BLaER1 treated with 17β-estradiol and CSF1 and Interleukin-3, amounts not matched to agents 10 nM and 100 nM (cell line): ENCODE measurements around the gene FBN3.

Experiments
- H3K27ac ChIP-seq, 11 experiments: shearing (Covaris generic); formaldehyde crosslinking; 2 replicates each; pipeline ENCODE4 v1.8.1; 2022
- H3K27me3 ChIP-seq, 11 experiments: shearing (Covaris generic); formaldehyde crosslinking; 2 replicates each; pipeline ENCODE4 v1.8.1; 2022
- H3K36me3 ChIP-seq, 11 experiments: shearing (Covaris generic); formaldehyde crosslinking; 2 replicates each; pipeline ENCODE4 v1.8.1; 2022
- H3K4me1 ChIP-seq, 10 experiments: shearing (Covaris generic); formaldehyde crosslinking; 2 replicates each; pipeline ENCODE4 v1.8.1; 2022
- H3K4me2 ChIP-seq, 11 experiments: shearing (Covaris generic); formaldehyde crosslinking; 2 replicates each; pipeline ENCODE4 v1.8.1; 2022
- H3K4me3 ChIP-seq, 10 experiments: shearing (Covaris generic); formaldehyde crosslinking; 2 replicates each; pipeline ENCODE4 v1.8.1; 2022
- H3K9ac ChIP-seq, 11 experiments: shearing (Covaris generic); formaldehyde crosslinking; 2 replicates each; pipeline ENCODE4 v1.8.1; 2022
- H3K9me3 ChIP-seq, 11 experiments: shearing (Covaris generic); formaldehyde crosslinking; replicated peaks in 1 of 11; 2 replicates each; pipeline ENCODE4 v1.8.1; 2022
- H4K20me1 ChIP-seq, 11 experiments: shearing (Covaris generic); formaldehyde crosslinking; 2 replicates each; pipeline ENCODE4 v1.8.1; 2022
- Cebpa-rat ChIP-seq, 11 experiments: shearing (Covaris generic); IDR thresholded peaks; 2 replicates each; pipeline ENCODE4 v1.8.1; 2022

Gene FBN3

DNA sequence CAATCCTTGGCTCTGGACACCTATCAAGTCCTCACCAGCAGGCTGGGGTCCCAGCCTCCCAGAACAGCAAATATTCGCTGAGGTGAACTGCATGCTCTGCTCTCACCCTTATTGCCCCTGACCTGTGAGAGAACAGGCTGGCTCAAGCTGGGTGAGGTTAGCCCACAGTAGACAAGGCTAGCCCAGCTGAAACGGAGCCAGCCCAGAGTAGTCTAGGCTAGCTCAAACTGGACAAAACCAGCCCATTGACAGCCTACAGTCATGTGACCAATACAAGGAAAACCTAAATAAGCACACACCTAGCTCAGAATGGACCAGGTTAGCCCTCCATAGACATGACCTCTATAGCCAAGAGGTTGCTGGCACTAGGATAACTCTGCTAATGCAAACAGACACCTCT is 58.4 kb downstream of the FBN3 start:
- Histone ChIP-seq H3K27ac (no peak overlapping the region), H3K4me3 (no peak overlapping the region), H3K9ac (no peak overlapping the region), H3K36me3 (no peaks in the 10 kb centered on the region), H3K4me1 (no peaks in the 10 kb centered on the region), H4K20me1 (no peaks in the 10 kb centered on the region), H3K9me3 (peaks cover 24 to 56% (median 33%) of the 10 kb centered on the region in 11 experiments), H3K4me2 (no peak overlapping the region), H3K27me3 (no peaks in the 10 kb centered on the region; a peak in 1 of 22 replicates)
- no peak for TF ChIP-seq Cebpa-rat (IDR thresholded peaks at IDR 0.05)

DNA sequence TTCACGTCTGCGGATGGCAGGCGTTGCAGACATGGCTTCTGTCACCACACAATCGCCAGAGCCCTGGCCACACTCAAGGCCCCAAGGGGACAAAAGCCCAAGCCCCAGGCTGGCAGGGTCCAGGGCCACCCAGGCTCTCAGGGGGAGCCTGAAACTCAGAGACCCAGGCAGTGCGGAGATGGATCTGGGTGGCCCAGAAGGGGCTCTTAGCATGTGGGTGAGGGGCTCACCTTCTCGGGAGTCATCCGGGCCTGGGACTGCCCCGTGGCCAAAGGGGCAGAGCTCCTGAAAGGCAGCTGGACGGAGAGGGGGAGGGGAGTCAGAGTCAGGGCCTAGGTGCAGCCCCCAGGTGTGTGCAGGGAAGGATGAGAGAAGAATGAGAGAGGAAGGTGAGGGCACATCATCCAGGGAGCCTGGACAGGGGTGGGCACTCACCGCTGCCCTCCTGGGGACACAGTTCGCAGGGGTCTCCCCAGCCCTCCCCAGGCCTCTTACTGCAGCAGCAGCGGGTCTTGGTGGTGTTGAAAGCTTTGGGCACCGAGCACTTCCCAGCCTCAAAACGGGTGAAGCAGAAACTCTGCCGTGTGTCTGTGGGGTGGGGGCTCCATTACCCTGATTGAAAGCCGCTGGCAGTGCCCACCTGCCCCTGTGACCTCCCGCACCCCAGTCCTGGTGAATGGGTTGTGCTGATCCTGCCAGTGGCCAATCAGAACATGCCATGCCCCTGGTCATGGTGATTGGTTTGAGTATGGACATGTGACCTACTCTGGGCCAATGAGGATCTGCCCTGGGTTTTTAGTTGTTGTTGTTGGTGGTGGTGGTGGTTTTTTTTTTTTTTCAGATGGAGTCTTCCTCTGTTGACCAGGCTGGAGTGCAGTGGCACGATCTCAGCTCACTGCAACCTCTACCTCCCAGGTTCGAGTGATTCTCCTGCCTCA is 59.5 kb downstream of the FBN3 start:
- Histone ChIP-seq H3K4me2 (no peak overlapping the region), H3K36me3 (no peaks in the 10 kb centered on the region), H3K4me3 (no peak overlapping the region), H3K27ac (no peak overlapping the region), H3K9me3 (peaks cover 14 to 46% (median 23%) of the 10 kb centered on the region in 11 experiments), H4K20me1 (no peaks in the 10 kb centered on the region), H3K9ac (no peak overlapping the region), H3K4me1 (no peaks in the 10 kb centered on the region), H3K27me3 (no peaks in the 10 kb centered on the region)
- no peak for TF ChIP-seq Cebpa-rat (IDR thresholded peaks at IDR 0.05)

- Histone ChIP-seq H3K4me3 (no peak overlapping the region), H3K27ac (no peak overlapping the region), H3K9me3 (peaks cover 4 to 37% (median 13%) of the 10 kb centered on the region in 11 experiments; a peak in 19 of 22 replicates), H4K20me1 (no peaks in the 10 kb centered on the region), H3K4me1 (no peaks in the 10 kb centered on the region), H3K27me3 (no peaks in the 10 kb centered on the region), H3K36me3 (no peaks in the 10 kb centered on the region), H3K4me2 (no peak overlapping the region), H3K9ac (no peak overlapping the region)
- no peak for TF ChIP-seq Cebpa-rat (IDR thresholded peaks at IDR 0.05)
Observed at GRCh38 chr19:8088752-8089663, 60.4 kb downstream of the FBN3 start.

DNA sequence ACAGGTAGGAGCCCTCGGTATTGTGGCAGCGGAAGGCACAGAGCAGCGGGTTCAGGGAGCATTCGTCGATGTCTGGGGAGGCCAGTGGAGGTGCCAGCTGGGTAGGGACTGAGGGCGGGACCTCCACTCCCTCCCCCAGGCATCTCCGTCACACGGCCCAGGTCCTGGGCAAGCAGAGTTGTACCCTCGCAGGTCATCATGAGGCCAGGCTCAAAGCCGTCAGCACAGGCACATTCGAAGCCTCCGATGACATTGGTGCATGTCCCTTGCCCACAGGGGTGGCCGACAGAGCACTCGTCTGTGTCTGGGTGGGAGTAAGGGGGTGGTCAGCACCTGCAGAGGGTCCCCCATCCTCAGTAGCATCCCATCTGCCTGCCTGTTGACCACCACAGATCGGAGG is 61.5 kb downstream of the FBN3 start:
- no peak for TF ChIP-seq Cebpa-rat (IDR thresholded peaks at IDR 0.05)
- H3K4me1 ChIP-seq, result no peaks in the 10 kb centered on the region
- H3K4me2 ChIP-seq, result no peak overlapping the region
- H4K20me1 ChIP-seq, result 0 out of 22 replicates have a peak, but pooled peaks cover 0 to 6% (median 0%) of the 10 kb centered on the region in 11 experiments
- no peak overlapping the region for H3K9ac ChIP-seq
- no peak overlapping the region for H3K4me3 ChIP-seq
- no peaks in the 10 kb centered on the region for H3K27me3 ChIP-seq
- no peak overlapping the region for H3K27ac ChIP-seq
- no peaks in the 10 kb centered on the region for H3K36me3 ChIP-seq
- H3K9me3 ChIP-seq, result peaks cover 0 to 30% (median 7%) of the 10 kb centered on the region in 11 experiments; a peak in 11 of 22 replicates

GRCh38 chr19:8086849-8087248 is 62.5 kb downstream of the FBN3 start:
- peaks cover 0 to 30% (median 7%) of the 10 kb centered on the region in 11 experiments; a peak in 11 of 22 replicates for H3K9me3 ChIP-seq
- H3K4me1 ChIP-seq, result peaks cover 0 to 3% (median 0%) of the 10 kb centered on the region in 10 experiments; a peak in 1 of 20 replicates
- H3K27me3 ChIP-seq, result no peaks in the 10 kb centered on the region
- TF ChIP-seq Cebpa-rat (IDR thresholded peaks at IDR 0.05), result no peak
- no peaks in the 10 kb centered on the region for H3K36me3 ChIP-seq
- H3K27ac ChIP-seq, result no peak overlapping the region
- H3K9ac ChIP-seq, result no peak overlapping the region
- H3K4me2 ChIP-seq, result no peak overlapping the region
- no peak overlapping the region for H3K4me3 ChIP-seq
- H4K20me1 ChIP-seq, result 0 out of 22 replicates have a peak, but pooled peaks cover 0 to 6% (median 0%) of the 10 kb centered on the region in 11 experiments

DNA sequence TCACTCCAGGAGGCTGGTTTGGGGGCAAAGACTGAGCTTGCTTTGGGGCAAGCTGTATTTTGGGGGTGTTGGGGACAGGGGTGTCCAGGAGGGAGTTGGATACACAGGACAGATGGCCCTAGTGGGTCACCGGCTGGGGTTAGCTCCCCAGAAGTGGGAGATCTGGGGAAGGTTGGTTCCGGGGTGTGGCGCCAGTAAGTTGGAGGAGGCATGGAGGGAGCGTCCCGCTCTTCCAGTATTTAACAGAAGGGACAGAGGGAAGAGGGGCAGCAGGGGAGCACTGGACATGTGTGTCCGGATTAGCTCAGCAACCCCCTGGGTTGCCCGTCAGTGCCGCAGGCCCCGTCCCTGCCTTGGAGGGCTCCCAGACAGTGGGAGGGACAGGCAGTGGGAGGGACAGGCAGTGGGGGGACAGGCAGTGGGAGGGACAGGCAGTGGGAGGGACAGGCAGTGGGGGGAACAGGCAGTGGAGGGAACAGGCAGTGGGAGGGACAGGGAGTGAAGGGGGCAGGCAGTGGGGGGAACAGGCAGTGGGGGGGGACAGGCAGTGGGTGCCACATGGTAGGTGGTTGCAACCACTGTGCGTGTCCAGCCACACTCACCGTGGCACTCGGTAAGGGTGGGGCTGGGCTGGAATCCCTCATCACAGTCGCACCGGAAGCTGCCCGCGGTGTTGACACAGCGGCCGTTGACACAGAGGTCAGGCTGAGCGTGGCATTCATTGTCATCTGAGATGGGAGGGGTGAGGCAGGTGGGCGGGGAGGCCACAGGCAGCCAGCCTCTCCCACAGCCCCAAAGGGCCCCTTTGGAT is 63.6 kb downstream of the FBN3 start:
- H3K9me3 ChIP-seq, result peaks cover 0 to 28% (median 7%) of the 10 kb centered on the region in 11 experiments; a peak in 11 of 22 replicates
- H3K36me3 ChIP-seq, result no peaks in the 10 kb centered on the region
- no peaks in the 10 kb centered on the region for H3K27me3 ChIP-seq
- no peak overlapping the region for H3K4me2 ChIP-seq
- TF ChIP-seq Cebpa-rat (IDR thresholded peaks at IDR 0.05), result no peak
- peaks cover 0 to 5% (median 0%) of the 10 kb centered on the region in 10 experiments; a peak in 6 of 20 replicates for H3K4me1 ChIP-seq
- no peak overlapping the region for H3K9ac ChIP-seq
- no peak overlapping the region for H3K27ac ChIP-seq
- H3K4me3 ChIP-seq, result no peak overlapping the region
- H4K20me1 ChIP-seq, result 0 out of 22 replicates have a peak, but pooled peaks cover 0 to 6% (median 0%) of the 10 kb centered on the region in 11 experiments

GRCh38 chr19:8084152-8084551 is 65.2 kb downstream of the FBN3 start:
- Histone ChIP-seq H3K9me3 (peaks cover 0 to 13% (median 0%) of the 10 kb centered on the region in 11 experiments; a peak in 4 of 22 replicates), H3K27me3 (no peaks in the 10 kb centered on the region), H4K20me1 (0 out of 22 replicates have a peak, but pooled peaks cover 0 to 6% (median 0%) of the 10 kb centered on the region in 11 experiments), H3K27ac (no peak overlapping the region), H3K9ac (no peak overlapping the region), H3K36me3 (no peaks in the 10 kb centered on the region), H3K4me2 (no peak overlapping the region), H3K4me1 (peaks cover 0 to 15% (median 9%) of the 10 kb centered on the region in 10 experiments; a peak in 13 of 20 replicates), H3K4me3 (no peak overlapping the region)
- no peak for TF ChIP-seq Cebpa-rat (IDR thresholded peaks at IDR 0.05)

DNA sequence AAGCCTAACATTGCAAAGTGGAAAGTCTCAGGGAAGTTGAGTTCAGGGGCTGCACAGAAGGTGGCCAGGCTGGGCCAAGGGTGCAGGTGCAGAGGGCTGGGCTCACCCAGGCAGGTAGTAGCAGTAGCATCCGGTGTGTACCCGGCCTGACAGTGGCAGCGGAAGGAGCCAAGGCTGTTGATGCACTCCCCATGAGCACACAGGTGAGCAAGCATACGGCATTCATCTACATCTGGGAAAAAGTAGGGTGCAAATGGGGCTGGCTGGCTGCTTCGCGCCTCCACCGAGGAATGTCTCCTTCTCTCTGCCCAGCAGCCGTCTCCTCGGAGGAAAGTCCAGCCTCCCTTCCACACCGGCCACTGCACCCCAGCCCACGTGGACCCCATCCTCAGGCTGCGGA is 66.3 kb downstream of the FBN3 start:
- no peak overlapping the region for H3K27ac ChIP-seq

More for the DNA sequence above, 66.3 kb downstream of the FBN3 start:
- no peak for TF ChIP-seq Cebpa-rat (IDR thresholded peaks at IDR 0.05)
- no peaks in the 10 kb centered on the region for H3K36me3 ChIP-seq
- H3K9ac ChIP-seq, result no peak overlapping the region
- 0 out of 22 replicates have a peak, but pooled peaks cover 0 to 6% (median 0%) of the 10 kb centered on the region in 11 experiments for H4K20me1 ChIP-seq
- H3K4me2 ChIP-seq, result no peak overlapping the region
- peaks cover 0 to 21% (median 13%) of the 10 kb centered on the region in 10 experiments; a peak in 13 of 20 replicates for H3K4me1 ChIP-seq
- no peaks in the 10 kb centered on the region for H3K27me3 ChIP-seq
- H3K4me3 ChIP-seq, result no peak overlapping the region
- peaks cover 0 to 7% (median 0%) of the 10 kb centered on the region in 11 experiments; a peak in 2 of 22 replicates for H3K9me3 ChIP-seq
